Gastrocnemius medialis (tissue), 4 donors: ENCODE measurements around the gene STX19.

Source experiments
- POLR2A ChIP-seq, 2 donors: fragments of 450-650 bp; IDR thresholded peaks; one replicate each; pipeline ENCODE4 v1.6.1; 2017; ENCODE audit warnings: antibody characterized with exemption in 2 of 2, mild to moderate bottlenecking in 2 of 2, moderate library complexity in 2 of 2
- TF ChIP-seq, protein P1 (sequence below), 5 experiments: fragments of 450-650 bp in 3 of 5; fragments of 200-600 bp in 2 of 5; sonication (generic) in 2 of 5; IDR thresholded peaks in 4 of 5; conservative IDR thresholded peaks in 1 of 5; 1 replicate in 4 of 5; 2 replicates in 1 of 5; pipeline ENCODE4 v1.5.1; 2016 to 2019; ENCODE audit warnings: antibody characterized with exemption in 5 of 5, mild to moderate bottlenecking in 3 of 5, moderate library complexity in 3 of 5

DNA sequence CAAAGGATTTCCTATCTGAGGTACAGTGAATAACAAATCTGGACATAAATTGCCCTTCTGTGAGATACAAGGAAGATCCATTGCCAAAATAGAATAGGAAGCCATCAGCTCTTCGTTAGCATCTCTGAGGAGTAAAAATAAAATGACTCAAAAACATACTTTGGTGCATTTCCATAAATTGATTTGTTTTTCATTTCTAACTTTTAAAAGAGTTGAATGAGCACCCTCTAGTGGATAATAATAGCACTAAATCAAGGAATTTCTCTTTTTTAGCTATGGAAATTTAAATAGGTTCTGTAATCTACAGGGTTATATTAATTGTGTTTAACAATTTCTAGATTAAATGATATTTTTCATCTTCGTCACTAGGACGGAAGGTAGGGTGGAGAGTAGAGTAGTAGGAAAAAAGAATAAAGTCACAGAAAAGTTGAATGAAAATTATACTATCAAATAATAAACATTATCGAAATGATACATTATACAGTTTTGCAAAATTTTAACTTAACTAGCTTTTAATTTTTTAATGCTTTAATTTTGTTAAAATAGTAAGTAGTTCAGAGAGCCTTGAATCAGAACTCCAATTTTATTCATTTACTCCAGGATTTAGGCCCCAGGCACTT lies 40.9 kb upstream of the STX19 start:
- TF ChIP-seq, protein P1, sequence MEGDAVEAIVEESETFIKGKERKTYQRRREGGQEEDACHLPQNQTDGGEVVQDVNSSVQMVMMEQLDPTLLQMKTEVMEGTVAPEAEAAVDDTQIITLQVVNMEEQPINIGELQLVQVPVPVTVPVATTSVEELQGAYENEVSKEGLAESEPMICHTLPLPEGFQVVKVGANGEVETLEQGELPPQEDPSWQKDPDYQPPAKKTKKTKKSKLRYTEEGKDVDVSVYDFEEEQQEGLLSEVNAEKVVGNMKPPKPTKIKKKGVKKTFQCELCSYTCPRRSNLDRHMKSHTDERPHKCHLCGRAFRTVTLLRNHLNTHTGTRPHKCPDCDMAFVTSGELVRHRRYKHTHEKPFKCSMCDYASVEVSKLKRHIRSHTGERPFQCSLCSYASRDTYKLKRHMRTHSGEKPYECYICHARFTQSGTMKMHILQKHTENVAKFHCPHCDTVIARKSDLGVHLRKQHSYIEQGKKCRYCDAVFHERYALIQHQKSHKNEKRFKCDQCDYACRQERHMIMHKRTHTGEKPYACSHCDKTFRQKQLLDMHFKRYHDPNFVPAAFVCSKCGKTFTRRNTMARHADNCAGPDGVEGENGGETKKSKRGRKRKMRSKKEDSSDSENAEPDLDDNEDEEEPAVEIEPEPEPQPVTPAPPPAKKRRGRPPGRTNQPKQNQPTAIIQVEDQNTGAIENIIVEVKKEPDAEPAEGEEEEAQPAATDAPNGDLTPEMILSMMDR (IDR thresholded peaks at IDR 0.05 in 4 of 5, conservative IDR thresholded peaks at IDR 0.05 in 1 of 5), result peak in 3 of 5 experiments; percentile 38 to 62 (median 55)
- TF ChIP-seq POLR2A (IDR thresholded peaks at IDR 0.05), result no peak
